ENCODE measurements around the gene NOMO2.
"Not testable (repeated sequence)": the region's sequence is repeated elsewhere in the genome, so short reads cannot be mapped to it uniquely, and the experiment has no call there.

Gene NOMO2

DNA sequence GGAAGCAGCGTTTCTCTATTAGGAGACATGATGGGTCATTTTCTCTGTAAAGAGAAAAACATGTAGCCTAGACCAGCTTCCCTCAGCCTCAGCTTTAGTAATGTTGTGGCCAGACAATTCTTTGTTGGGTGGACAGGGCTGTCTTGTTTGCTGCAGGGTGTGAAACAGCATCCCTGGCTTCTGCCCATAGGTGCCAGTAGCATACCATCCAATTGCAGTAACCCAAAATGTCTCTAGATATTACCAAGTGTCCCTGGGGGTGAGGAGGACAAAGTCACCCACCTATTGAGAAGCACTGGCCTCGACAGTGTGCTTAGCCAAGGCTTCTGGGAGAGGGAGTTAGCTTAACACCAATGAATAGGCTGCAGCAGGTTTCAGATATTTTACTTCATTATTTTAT lies 14.0 kb upstream of the NOMO2 start:
- DNase-seq, result not testable (repeated sequence)

DNA sequence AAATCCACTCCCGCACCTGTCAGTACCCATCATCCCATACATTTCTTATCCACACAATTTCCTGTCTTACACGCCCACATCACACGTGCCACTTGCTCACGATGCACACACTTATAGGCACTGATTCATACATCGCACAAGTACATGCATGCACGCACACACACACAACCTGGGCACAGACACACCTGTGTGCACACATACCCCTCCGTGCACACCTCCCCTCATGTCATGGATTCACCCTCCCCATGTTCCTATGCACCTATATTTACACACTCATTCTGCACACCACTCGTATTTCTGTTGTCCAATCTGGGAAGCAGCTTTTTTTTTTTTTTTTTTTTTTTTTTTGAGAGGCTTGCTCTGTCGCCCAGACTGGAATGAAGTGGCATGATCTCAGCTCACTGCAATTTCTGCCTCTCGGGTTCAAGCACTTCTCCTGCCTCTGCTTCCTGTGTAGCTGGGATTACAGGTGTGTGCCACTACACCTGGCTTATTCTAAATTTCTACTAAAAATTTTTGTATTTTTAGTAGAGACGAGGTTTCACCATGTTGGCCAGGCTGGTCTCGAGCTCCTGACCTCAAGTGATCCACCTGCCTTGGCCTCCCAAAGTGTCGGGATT lies 13.5 kb upstream of the NOMO2 start:
- DNase-seq, result not testable (repeated sequence)

DNA sequence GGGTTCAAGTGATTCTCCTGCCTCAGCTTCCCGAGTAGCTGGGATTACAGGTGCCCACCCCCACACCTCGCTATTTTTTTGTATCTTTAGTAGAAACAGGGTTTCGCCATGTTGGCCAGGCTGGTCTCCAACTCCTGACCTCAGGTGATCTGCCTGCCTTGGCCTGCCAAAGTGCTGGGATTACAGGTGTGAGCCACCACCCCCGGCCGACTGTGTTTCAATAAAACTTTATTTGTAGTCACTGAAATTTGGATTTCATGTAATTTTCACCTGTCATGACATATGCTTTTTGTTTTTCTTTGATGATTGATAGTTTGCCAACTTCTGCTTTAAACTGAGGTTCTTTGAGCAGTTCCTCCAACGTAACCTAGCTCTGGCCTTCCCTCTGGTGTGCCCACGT lies 12.0 kb upstream of the NOMO2 start:
- not testable (repeated sequence) for DNase-seq

DNA sequence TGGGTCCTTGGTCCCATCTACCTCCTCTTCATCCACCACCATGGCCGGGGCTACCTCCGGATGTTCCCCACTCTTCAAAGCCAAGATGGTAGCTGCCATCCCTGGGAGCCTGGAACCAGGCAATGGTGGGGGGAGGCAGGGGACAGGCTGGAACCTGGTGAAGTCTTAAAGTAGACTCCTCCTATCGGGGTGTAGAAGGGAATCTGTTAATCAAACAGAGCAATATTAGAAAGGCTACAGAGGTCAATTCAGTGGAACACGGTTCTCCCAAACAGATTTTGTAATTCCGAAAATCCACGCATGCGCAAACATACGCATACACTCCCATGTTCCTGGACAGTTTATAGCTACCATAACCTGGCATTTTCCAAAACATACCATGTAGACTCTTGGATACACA lies 11.1 kb upstream of the NOMO2 start:
- not testable (repeated sequence) for DNase-seq

DNA sequence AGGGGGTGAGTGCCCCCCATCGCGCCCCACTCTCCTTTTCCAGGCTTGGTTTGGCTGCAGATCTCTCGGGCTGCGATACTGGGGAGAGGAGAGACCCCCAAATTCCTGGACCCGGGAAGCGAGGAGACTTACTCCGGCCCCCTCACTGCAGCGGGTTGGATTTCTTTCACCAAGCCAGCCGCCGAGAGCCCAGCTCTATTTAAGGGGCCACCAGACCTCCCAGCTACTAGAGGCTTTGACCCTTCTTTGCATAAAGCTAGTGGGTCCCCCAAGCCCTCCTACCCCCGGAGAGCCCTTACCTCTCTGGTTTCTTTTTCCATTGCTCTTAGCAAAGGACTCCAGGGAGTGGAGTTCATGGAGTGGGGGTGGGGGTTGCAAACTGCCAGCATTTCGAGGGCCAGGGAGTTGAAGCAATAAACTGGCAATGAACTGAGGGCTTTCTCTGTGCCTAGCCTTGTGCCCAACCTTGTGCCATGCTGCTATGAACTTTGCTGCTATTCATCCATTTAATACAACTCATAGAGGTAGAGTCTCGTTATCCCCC lies 9.5 kb upstream of the NOMO2 start:
- not testable (repeated sequence) for DNase-seq

DNA sequence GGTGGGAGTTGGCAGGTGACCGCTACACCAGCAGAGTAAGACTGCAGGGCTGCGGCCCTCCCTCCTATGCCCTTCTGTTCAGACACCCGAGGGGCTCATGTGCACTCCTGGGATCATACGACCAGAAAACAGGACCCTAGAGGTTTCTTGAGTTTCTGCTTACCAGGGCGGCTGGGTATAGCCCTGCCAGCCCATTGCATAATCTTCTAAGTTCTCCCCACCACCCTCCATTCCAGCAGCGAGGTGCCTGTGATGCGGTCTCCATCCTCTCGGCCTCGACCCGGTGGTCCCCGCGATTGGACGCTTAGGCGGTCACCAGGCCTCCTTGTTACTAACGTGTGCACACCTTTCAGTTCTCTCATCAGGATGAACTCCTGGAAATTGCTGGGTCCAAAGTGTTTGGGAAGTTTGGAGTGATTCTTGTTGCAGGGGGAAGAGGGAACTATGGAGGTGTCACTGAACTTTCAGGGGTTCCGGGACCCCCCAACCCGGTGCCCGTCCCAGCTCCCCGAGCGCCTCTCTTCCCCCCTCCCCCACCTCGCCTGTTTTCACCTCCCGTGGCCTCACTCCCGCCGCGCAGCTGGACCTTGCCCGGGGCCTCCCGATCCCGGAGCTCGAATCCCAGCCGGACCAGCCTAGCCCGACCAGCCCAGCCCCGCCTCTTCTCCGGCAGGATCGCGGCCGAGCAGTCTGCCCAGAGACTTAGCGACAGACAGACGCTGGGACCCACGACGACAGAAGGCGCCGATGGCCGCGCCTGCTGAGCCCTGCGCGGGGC lies 8.8 kb upstream of the NOMO2 start:
- not testable (repeated sequence) for DNase-seq

DNA sequence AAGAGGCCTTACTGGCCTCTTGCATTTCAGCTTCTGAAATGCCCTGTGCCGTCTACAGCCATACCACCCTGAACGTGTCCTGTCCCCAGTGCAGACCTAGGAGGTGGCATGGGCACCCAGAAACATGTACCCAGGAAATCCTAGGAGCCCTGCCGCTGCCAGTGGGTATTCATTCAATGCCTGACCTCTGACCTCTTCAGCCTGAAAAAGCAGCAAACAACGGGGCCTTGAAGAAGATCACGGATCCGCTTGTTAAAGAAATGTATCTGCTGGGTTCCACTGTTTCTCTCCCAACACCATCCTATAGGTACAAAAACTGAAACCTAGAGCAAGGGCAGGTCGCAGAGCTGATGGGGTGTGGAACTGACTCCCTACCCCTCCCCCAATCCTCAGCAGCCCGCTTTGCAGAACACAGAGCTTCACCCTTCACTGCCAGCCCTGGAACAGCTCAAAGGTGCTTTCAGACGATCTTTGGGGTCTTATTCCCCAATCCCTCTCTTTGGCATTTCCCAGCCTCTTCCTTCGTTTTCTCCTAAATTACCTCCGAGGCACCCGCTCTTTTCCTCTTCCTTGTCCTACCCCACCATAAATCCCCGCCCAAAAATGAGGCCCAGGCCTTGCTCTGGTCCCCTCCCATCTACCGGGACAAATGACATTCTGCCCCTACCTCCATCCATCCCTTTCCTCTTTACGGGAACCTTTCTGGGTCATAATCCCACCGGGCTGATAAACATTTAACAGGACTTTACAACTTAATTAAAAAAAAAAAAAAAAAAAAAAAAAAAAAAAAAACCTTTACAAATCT lies 1.3 kb downstream of the NOMO2 start:
- not testable (repeated sequence) for DNase-seq

DNA sequence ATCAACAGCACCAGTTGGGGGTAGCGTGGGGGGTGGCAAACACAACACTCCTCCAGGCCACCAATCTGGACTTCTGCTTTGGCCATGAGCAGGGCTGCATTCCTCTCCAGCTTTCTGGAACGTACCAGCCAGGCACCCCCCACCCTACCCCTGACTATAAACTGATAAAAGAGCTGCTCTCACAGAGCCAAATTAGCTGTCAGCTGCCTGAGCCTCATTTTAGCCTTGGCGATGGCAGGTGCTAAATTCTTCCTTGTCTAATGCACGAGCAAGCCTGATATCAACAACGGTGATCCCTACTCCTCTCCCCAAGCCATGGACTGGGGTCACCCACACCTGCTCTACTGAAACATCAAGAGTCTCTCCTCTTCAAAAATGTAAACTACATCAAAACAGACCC lies 8.2 kb downstream of the NOMO2 start:
- DNase-seq, result not testable (repeated sequence)

DNA sequence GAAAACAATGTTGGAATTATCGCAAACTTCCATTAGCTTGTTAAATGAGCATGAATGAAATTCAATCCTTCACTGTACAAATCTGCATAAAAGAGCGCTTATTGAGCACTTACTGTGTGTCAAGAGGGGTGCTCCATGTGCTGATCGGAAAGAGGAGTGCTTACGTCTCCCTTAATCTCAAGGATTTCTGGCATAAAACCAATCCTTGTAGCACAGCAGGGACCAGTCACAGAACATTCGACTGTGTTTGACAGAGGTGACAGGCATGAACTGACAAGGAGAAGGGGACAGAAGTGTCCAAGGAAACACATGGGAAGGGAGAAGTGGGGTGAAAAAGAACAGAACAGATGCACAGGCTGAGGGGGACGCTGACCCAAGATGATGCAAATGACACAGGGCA lies 14.5 kb downstream of the NOMO2 start:
- not testable (repeated sequence) for DNase-seq

DNA sequence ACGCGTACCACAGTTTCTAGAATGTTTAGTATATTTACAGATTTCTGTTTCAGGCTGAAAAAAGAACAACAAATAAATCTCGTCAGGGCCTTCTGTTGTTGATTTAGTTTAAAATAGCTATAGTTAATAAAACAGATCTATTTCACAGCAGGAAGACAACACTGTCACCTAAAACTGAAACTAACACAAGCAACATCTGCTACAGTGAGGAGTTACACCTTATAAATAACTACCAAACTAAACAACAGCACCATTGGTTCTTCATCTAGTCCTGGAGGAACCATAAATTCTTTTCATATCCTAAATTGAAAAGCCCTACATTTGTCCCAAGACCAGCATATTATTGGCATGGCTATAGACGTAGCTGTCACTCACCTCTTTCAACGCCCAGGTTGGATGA lies 15.0 kb downstream of the NOMO2 start:
- DNase-seq, result not testable (repeated sequence)

DNA sequence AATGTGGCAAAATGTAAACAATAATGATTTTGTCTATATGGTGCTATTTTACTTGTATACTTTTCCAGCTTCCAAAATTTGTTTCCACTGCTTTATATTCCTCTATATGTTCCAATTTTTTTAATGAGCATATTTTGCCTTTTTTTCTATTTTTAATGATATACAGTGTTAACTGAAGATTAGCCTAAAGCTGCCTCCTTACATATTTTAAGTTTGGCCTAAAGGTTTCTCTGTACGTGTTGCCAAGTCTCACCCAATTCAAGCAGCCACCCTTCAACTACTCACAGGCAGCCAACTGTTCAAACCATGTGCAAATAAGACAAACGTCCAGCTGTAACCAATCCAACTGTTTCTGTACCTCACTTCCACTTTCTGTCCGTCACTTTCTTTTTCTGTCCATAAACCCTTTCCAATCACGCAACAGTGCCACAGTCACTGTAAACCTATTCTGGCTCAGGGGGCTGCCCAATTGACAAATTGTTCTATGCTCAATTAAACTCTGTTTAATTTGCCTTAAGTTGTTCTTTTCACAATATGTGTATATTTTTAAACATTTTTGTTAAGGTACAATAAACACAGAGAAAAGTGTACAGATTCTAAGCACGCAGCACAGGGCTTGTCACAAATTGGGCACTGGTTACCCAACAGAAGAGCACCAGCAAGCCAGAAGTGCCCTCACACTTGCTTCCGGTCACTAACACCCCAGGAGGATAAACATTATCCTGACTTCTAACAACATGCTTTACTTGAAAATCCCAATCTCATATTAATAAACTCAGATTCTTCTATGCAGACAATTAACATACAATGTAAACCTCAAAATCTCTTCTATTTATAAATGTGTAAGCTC lies 17.4 kb downstream of the NOMO2 start:
- not testable (repeated sequence) for DNase-seq

DNA sequence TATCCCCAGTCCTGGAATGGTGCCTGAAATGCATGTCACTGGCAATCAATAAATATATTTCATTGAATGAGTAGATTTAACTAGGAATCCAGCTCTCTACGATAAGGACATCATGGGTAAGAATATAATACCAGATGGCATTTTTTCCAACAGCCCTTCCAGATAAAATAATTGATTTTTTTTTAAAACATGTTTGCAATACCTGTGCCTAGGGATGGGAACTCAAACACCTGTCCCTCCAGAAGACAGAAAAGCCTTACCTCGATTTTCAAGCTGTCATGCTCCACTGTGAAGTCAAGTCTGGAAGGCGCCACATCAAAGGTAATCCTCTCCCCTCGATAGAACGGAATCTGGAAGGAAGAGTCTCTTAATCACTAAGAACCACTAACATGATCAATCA lies 20.0 kb downstream of the NOMO2 start:
- not testable (repeated sequence) for DNase-seq

DNA sequence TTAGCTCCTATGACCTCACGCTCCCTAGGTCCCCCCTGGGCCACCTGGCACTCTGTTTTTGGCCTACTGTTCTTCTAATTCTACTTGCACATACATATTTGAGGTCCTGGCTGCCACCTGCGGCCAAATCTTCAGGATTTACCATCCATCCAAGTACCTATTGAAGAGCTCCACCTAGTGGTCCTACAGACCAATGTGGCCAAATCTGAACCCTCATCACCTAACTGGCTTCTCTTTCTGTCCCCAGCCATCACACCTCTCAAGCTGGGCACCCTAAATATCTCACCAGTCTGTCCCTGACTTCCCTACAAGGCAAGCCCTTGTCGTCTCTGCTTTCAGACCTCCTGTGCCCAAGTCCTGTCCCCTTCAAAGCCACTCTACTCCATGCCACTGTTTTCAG lies 24.9 kb downstream of the NOMO2 start:
- DNase-seq, result not testable (repeated sequence)

DNA sequence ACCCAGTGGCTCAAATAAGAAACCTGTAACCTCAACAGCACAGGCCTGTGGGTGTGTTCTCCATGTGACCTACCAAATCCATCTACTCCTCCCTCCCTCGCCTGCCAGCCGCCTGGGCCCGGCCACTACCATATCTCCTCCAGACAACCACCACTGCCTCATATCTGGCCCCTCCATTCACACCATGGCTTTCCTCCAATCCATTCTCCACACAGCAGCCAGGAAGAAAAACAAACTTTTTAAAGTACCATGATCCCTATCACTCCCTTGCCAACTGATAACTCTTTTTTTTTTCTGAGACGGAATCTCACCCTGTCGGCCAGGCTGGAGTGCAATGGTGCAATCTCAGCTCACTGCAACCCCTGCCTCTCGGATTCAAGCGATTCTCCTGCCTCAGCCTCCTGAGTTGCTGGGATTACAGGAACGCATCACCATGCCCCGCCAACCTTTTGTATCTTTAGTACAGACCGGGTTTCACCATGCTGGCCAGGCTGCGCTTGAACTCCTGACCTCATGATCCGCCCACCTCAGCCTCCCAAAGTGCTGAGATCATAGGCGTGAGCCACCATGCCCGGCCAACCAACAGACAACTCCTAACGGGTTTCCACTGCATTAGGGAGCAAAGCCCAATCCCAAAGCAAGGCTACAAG lies 26.3 kb downstream of the NOMO2 start:
- not testable (repeated sequence) for DNase-seq

DNA sequence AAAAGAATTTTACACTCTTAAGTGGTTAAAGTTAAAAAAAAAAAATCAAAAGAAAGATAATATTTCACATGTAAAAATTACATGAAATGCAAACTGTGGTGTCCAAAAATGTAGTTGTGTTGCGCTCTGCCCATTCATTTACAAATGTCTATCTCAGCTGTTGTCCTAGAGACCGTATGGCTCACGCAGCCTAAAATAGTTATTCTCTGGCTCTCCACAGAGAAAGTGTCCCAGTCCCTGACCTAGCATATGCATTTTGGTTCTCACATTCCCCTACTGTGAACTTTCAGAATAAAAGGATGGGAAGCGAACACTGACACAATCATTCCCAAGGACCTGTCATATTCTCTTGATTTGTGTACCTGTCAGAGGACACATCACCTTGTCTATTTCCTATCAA lies 27.6 kb downstream of the NOMO2 start:
- not testable (repeated sequence) for DNase-seq

DNA sequence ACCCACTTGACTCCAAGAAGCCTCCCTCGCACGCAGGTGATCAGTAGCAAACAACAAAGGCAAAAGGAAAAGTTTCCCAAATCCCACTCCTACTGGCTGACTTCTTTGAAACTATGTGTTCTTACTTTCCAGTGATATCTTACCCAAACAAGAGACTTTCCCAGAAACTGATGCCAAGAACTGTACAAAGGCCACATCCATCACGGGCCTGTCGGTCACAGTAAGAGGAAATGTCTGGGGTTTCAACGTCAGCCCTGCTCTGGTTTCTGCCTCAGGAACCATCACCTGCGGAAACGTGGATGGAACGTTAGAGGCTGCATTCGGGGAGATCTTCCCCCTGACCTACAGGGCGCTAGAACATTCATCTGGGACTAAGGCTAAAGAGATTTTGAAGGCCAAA lies 30.6 kb downstream of the NOMO2 start:
- DNase-seq, result not testable (repeated sequence)

DNA sequence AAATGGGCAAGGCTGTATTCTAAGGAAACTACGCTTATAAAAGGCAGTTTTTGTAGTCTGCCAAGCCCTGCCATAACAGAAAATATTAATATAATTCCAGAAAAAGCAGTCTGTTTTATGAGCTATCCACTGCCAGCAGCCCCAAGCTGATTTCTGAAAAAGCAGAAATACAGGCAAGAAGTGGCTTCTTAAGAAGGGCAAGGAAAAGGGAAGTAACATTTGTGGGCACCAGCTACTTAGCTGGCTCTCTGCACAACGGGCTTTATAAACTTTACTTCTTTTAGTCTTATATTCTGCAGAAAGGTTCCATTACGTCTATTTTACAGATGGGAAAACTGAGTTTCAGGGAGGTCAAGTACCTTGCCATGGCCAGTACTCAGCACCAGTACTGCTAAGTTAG lies 31.6 kb downstream of the NOMO2 start:
- not testable (repeated sequence) for DNase-seq

DNA sequence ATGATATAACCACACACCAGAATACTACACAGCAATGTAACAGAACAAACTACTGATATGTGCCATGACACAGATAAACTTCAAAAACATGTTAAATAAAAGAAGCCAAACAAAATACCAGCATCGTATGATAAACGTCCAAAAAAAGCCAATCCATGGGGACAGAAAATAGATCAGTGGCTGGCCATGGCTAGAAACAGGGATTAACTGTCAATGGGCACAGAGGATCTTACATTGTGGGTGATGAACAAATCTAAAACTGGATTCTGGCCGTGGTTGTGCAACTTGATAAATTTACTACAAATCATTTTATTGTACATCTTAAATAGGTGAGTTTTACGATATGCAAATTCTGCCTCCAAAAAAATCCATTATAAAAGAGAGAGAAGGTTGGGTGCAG lies 35.4 kb downstream of the NOMO2 start:
- not testable (repeated sequence) for DNase-seq

DNA sequence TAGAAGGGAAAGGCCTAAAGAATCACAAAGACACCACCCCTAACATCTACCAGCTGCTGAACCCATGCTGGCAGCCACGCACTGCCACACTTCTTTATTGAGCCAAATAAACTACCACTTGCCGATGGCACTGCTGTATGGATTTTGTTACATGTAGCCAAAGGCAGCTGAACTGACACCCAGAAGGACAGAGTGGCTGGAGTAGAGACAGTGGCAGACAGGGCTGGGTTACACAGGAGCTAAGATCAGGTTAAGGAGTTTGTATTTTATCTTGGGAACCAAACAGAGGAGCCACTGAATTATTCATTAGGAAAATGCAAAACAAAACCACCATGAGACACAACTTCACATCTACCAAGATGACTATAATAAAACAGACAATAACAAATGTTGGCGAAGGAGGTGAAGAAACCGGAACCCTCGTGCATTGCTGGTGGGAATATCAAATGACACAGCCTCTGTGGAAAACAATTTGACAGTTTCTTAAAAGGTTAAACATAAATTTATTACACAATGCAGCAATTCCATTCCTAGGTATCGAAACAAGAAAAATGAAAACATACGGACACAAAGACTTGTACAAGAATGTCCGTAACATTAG lies 35.9 kb downstream of the NOMO2 start:
- not testable (repeated sequence) for DNase-seq

DNA sequence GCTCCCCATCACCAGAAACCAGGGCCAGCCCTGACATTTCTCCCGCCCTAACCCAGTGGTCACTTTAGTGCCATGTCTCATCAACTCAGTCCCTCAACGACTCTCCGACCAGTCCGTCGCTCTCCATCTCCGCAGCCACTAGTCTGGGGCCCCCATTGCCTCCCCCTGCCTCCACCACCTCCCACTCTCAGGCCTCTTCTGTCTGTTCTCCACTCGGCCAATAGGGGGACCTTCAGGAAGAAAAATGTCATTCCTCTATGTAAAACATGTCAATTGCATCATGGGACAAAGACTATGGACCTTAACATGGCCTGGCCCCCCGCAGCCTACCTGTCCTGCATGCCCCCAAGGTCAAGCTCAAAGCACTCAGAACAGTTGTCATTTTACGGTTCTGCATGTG lies 39.3 kb downstream of the NOMO2 start:
- DNase-seq, result not testable (repeated sequence)

DNA sequence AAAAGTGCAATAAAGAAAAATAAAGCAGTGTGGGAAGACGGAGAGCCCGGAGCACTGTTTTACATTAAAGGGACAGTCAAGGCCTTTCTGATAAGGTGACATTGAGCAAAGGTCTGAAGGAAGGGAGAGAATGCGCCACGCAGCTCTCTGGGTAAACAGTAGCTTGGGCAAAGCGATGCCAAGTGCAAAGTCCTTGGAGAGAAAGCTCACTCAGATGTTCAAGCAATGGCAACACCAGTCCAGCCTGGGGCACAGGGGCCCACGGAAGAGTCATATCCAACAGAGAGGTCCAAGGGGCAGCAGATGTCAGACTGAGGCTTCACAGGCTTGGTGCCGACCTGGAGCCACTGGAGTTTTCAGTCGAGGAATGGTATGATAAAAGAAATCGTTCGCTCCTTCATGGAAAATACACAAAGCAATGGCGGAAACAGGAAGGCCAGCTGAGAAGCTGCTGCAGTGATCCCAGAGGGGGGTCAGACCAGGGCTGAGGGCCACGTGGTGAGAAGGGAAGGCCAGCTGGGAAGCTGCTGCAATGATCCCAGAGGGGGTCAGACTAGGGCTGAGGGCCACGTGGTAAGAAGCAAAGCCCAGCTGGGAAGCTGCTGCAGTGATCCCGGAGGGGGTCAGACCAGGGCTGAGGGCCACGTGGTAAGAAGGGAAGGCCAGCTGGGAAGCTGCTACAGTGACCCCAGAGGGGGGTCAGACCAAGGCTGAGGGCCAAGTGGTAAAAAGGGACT lies 40.3 kb downstream of the NOMO2 start:
- DNase-seq, result not testable (repeated sequence)
